GM12872 (cell line): ENCODE results near the gene GJC2.

Source experiments
- CTCF ChIP-seq: IDR thresholded peaks from 3 replicates; pipeline ENCODE4 v1.5.1; 2011; ENCODE audit warnings: low read depth, mild to moderate bottlenecking, low read length, moderate library complexity; ENCODE audit not compliant: insufficient read depth

GJC2 gene

GRCh38 chr1:228143480-228144192, 6.1 kb upstream of the GJC2 start:
- TF ChIP-seq CTCF, result no peak

- no peak for TF ChIP-seq CTCF
Observed at GRCh38 chr1:228144193-228144992, 5.3 kb upstream of the GJC2 start.

GRCh38 chr1:228144993-228145343, 4.8 kb upstream of the GJC2 start:
- TF ChIP-seq CTCF, result no peak

GRCh38 chr1:228145463-228146416, 4.0 kb upstream of the GJC2 start:
- no peak for TF ChIP-seq CTCF

GRCh38 chr1:228146417-228147150, 3.1 kb upstream of the GJC2 start:
- TF ChIP-seq CTCF, result no peak

- TF ChIP-seq CTCF, result no peak
Observed at GRCh38 chr1:228147151-228147693, 2.5 kb upstream of the GJC2 start.
